Neutrophil (primary cell): ENCODE measurements around the gene GALNTL6.

ENCODE experiments used
- H3K27ac ChIP-seq: fragments of 200-600 bp; sonication (generic); 2 replicates; pipeline ENCODE4 v1.5.1; 2016; ENCODE audit warnings: mild to moderate bottlenecking, moderate library complexity
- H3K27me3 ChIP-seq: fragments of 200-600 bp; sonication (generic); 2 replicates; pipeline ENCODE4 v1.6.0; 2016; ENCODE audit warnings: mild to moderate bottlenecking
- H3K36me3 ChIP-seq: fragments of 200-600 bp; sonication (generic); 2 replicates; pipeline ENCODE4 v1.5.1; 2017
- H3K4me1 ChIP-seq, 2 experiments: fragments of 200-600 bp in 1 of 2; sonication (generic) in 1 of 2; 1 replicate in 1 of 2; 2 replicates in 1 of 2; pipeline versions ENCODE4 v1.5.1 to v1.6.1; 2013 to 2016; ENCODE audit warnings: low read depth in 1 of 2, low read length in 1 of 2, mild to moderate bottlenecking in 1 of 2, moderate library complexity in 1 of 2; ENCODE audit not compliant: control insufficient read depth in 1 of 2, insufficient read depth in 1 of 2
- H3K4me3 ChIP-seq, 2 experiments: fragments of 200-600 bp in 1 of 2; sonication (generic) in 1 of 2; 1 replicate in 1 of 2; 2 replicates in 1 of 2; pipeline ENCODE4 v1.5.1; 2013 to 2016; ENCODE audit warnings: low read depth in 1 of 2, low read length in 1 of 2, mild to moderate bottlenecking in 1 of 2, moderate library complexity in 1 of 2
- H3K9me3 ChIP-seq: fragments of 200-600 bp; sonication (generic); 2 replicates; pipeline ENCODE4 v1.5.1; 2016
- TF ChIP-seq, protein P1 (sequence below): fragments of 200-600 bp; sonication (generic); IDR thresholded peaks from 2 replicates; pipeline ENCODE4 v1.5.1; 2016; ENCODE audit warnings: antibody characterized with exemption

GALNTL6 gene

DNA sequence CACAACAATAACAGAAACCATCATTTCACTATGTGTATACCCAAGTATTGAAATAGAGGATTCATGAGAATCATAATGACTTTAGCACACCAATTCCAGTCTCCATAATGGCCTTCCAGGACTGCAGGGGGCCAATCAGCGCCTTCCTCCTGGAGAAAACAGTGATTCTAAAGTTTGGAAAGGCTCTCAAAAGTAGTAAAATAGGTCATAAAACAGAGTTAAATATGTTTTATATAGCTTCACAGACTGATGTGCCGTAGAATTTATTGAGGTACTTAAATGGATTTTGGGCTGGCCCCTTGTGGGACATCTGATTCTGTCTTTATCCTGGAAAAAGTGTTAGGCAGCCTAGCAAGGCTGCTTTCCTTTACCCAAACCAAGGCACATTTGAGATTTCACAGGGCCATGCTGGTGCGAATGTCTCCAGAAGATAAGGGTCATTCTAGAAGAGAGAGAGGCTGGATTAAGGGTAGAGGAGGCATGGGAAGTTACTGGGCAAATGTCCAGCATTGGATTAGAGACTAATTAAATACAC, 543.9 kb downstream of the GALNTL6 start:
- no peak overlapping the region for H3K27ac ChIP-seq
- no peaks in the 10 kb centered on the region for H3K27me3 ChIP-seq
- H3K36me3 ChIP-seq, result no peaks in the 10 kb centered on the region
- TF ChIP-seq, protein P1, sequence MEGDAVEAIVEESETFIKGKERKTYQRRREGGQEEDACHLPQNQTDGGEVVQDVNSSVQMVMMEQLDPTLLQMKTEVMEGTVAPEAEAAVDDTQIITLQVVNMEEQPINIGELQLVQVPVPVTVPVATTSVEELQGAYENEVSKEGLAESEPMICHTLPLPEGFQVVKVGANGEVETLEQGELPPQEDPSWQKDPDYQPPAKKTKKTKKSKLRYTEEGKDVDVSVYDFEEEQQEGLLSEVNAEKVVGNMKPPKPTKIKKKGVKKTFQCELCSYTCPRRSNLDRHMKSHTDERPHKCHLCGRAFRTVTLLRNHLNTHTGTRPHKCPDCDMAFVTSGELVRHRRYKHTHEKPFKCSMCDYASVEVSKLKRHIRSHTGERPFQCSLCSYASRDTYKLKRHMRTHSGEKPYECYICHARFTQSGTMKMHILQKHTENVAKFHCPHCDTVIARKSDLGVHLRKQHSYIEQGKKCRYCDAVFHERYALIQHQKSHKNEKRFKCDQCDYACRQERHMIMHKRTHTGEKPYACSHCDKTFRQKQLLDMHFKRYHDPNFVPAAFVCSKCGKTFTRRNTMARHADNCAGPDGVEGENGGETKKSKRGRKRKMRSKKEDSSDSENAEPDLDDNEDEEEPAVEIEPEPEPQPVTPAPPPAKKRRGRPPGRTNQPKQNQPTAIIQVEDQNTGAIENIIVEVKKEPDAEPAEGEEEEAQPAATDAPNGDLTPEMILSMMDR, result no peak
- no peaks in the 10 kb centered on the region for H3K4me1 ChIP-seq
- H3K4me3 ChIP-seq, result no peak overlapping the region
- no peaks in the 10 kb centered on the region for H3K9me3 ChIP-seq

DNA sequence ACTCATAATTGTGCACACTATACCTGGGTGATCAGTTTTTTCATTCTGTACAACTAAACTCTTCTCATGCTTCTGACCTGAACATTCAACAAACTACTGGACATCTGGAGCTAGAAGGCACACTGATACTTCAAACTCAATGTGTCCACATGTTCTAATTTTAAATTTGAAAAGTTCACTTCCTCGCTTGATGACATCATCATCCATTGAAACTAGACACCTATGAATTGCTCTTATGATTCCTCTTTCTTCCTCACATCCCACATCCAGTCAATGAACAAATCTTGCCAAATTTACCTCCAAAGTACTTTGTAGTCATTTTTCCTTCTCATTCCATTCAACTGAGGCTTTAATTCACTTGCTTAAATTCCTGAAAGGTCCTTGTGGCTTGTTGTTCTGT, 549.4 kb downstream of the GALNTL6 start:
- TF ChIP-seq, protein P1, result no peak
- H3K4me3 ChIP-seq, result no peak overlapping the region
- H3K9me3 ChIP-seq, result no peaks in the 10 kb centered on the region
- no peak overlapping the region for H3K27ac ChIP-seq
- no peaks in the 10 kb centered on the region for H3K4me1 ChIP-seq
- H3K36me3 ChIP-seq, result no peaks in the 10 kb centered on the region
- no peaks in the 10 kb centered on the region for H3K27me3 ChIP-seq

DNA sequence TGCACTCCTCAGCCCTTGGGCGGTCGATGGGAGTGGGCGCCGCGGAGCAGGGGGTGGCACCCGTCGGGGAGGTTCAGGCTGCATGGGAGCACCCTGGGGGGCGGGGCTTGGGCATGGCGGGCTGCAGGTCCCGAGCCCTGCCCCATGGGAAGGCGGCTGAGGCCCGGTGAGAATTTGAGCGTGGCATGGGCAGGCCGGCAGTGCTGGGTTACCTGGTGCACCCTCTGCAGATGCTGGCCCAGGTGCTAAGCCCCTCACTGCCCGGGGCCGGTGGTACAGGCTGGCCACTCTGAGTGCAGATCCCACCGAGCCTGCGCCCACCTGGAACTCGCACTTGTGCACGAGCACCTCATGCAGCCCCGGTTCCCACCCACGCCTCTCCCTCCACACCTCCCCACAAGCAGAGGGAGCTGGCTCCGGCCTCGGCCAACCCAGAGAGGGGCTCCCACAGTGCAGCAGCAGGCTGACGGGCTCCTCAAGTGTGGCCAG, 556.3 kb downstream of the GALNTL6 start:
- Histone ChIP-seq H3K4me3 (no peak overlapping the region), H3K27me3 (no peaks in the 10 kb centered on the region), H3K27ac (no peak overlapping the region), H3K9me3 (no peaks in the 10 kb centered on the region), H3K4me1 (no peaks in the 10 kb centered on the region), H3K36me3 (no peaks in the 10 kb centered on the region)
- TF ChIP-seq, protein P1, result no peak

- Histone ChIP-seq H3K36me3 (no peaks in the 10 kb centered on the region), H3K4me1 (no peaks in the 10 kb centered on the region), H3K27me3 (no peaks in the 10 kb centered on the region), H3K27ac (no peak overlapping the region), H3K9me3 (no peaks in the 10 kb centered on the region), H3K4me3 (no peak overlapping the region)
- TF ChIP-seq, protein P1, result no peak
Observed at GRCh38 chr4:172377486-172378140, 564.4 kb downstream of the GALNTL6 start.

- Histone ChIP-seq H3K36me3 (no peaks in the 10 kb centered on the region), H3K27ac (no peak overlapping the region), H3K4me1 (no peaks in the 10 kb centered on the region), H3K4me3 (no peak overlapping the region), H3K9me3 (no peaks in the 10 kb centered on the region), H3K27me3 (no peaks in the 10 kb centered on the region)
- TF ChIP-seq, protein P1, result no peak
Observed at GRCh38 chr4:172379834-172380233, 566.6 kb downstream of the GALNTL6 start.
